GM12872 (cell line): ENCODE results near the gene TULP4.

Experiments
- TF ChIP-seq, protein P1 (sequence below): IDR thresholded peaks from 3 replicates; pipeline ENCODE4 v1.5.1; 2011; ENCODE audit warnings: low read depth, mild to moderate bottlenecking, low read length, moderate library complexity; ENCODE audit not compliant: insufficient read depth

The TULP4 gene

DNA sequence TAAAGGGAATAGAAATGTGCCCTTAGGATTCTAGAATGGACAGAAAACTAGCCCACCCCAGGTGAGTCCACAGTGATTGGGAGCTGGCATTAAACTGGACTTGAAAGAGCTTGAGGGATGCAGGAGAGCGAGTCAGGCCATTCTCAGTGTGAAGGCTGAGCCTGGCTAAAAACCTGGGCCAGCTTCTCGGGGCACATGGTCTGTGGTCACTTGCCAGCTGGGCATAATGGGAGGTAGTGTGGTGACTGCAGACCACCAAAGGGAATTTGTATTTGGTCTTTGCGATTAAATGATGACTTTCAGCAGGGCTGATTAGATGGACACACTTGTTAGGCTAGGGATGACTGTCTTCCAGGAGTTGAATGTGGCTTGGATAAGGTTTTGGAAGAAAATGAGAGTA lies 71.3 kb downstream of the TULP4 start:
- TF ChIP-seq, protein P1, sequence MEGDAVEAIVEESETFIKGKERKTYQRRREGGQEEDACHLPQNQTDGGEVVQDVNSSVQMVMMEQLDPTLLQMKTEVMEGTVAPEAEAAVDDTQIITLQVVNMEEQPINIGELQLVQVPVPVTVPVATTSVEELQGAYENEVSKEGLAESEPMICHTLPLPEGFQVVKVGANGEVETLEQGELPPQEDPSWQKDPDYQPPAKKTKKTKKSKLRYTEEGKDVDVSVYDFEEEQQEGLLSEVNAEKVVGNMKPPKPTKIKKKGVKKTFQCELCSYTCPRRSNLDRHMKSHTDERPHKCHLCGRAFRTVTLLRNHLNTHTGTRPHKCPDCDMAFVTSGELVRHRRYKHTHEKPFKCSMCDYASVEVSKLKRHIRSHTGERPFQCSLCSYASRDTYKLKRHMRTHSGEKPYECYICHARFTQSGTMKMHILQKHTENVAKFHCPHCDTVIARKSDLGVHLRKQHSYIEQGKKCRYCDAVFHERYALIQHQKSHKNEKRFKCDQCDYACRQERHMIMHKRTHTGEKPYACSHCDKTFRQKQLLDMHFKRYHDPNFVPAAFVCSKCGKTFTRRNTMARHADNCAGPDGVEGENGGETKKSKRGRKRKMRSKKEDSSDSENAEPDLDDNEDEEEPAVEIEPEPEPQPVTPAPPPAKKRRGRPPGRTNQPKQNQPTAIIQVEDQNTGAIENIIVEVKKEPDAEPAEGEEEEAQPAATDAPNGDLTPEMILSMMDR: no peak

DNA sequence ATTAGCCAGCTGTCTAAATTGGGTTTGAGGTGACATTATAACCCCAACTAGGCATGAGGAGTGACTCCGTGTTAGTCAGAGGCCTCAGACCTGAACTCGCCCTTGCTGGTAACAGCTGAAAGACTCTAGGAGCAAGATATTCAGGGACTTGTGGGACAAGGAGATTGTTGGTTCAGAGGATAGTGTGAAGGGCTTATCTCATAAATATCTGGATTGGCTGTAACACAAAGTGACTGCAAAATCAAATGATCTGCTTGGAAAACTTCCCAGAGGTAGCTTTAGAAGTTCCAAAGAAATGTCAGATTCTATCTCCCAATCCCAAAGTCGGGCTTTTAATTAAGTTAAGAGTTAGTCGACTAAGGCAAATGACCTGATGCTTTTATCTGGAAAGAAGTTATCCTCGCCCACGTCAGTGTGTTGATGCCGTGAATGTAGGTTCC lies 72.4 kb downstream of the TULP4 start:
- TF ChIP-seq, protein P1: no peak

DNA sequence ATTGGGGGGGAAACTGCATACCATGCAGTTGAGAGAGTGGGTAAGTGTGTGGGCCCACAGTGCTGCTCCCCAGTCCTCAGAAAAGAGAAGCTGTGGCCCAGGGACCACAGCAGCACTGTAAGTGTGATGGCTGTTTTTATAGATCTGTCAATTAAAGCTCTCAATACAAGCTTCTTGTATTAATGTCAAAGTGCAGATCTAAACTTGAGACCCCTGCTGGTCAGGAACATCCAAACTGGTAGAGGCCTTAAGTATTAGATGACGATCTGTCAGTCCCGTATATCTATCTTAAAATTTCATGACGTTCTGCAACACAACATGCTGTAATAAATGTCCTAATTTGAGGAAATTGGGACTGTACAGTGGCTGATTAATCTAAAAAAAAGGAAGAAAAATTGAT lies 74.8 kb downstream of the TULP4 start:
- TF ChIP-seq, protein P1: peak; percentile 42

DNA sequence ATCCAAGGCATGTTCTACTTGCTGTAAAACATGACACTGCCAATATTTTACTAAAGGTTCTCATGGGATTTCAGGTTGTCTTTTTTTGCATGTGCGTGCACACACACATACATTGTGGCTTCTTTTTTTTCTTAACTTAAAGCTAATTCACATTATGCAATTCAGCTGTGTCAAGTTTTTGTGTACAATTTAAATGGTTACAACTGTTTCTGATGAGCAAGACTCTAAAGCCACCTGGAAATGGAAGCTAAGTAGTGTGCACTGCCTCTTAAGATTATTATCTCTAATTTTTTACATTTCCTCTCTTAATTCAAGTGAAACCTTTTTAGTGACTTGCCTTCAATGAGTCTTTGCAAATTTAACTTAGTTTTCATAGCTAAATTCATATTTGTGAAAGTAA lies 75.3 kb downstream of the TULP4 start:
- TF ChIP-seq, protein P1: no peak

DNA sequence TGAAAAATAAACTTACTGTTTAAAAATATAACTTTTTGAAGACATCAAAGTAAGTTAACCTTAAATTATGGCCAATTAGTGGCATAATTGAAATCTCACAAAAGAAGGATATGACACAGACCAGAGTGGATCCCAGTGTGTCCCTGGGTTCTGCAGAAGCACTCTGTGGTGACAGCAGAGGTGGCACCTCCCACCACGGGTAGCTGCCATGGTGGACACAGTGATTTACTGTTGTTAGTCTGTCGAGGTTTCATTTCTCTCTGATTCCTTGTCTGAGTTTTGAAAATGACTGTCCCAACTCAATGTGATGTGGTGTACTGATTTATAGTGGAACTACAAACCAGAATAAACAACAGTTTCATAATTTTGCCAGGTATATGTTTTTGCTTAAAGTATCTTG lies 76.5 kb downstream of the TULP4 start:
- TF ChIP-seq, protein P1: no peak

DNA sequence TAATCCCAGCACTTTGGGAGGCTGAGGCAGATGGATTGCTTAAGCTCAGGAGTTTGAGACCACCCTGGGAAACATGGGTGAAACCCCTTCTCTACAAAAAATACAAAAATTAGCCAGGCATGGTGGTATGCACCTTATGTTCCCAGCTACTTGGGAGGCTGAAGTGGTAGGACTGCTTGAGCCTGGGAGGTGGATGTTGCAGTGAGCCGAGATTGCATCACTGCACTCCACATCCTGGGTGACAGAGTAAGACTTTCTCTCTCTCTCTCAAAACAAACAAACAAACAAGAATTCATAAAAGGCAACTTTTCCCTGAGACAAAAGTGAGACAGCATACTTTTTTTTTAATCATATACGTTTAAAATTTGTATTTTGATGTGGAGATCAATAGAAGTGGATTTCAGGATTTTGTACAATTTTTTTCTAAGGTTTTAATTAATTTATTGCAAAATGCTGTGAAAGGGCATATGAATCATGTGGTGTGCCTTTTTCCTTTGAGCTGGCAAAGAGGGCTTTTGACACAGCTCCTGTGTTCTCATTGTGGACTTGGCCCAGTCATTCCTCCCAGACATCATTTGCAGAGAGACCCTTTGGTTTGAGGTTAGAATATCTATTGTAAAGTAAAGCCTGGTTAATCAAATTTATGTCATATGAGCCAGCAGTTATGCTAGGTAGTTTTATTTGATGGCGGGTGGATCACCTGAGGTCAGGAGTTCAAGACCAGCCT lies 77.1 kb downstream of the TULP4 start:
- TF ChIP-seq, protein P1: no peak

DNA sequence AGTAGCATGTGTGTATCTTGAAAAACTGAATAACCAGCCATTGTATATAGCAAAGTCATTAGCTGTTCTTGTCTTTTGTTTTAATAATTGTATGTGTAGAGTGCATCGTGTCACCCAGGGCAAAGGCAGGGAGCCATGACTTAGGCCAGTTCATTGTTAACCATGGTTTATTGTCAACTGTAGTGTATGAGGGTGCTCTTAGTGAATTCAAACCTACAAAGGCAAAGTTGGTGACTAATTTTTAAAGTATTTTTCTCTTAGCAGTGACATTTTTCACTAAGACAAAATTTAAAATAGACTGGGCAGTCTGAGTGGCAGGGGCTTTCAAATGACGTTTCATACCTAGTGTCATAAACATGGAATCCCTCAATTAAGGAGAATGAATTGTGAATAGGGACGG lies 79.0 kb downstream of the TULP4 start:
- TF ChIP-seq, protein P1: no peak
